Smooth muscle cell (in vitro differentiated cells): ENCODE data around the gene NFIA. TPM values are rescaled to one million over a fixed set of nuclear protein-coding genes. Genes with fewer than 3 reads are reported as not detected.

Source experiments
- DNase-seq: peaks from one replicate; lab custom pipeline; 2025; ENCODE audit not compliant: unreplicated experiment; lab: John Stamatoyannopoulos, UW
- H2AFZ ChIP-seq: fragments of 200-600 bp; sonication (generic); 2 replicates; pipeline ENCODE4 v1.6.0; 2016; ENCODE audit warnings: antibody characterized with exemption, low read depth, mild to moderate bottlenecking
- H3F3A ChIP-seq: fragments of 200-600 bp; sonication (generic); 2 replicates; pipeline ENCODE4 v1.6.0; 2017; ENCODE audit warnings: antibody characterized with exemption, low read depth
- H3K27ac ChIP-seq: fragments of 200-600 bp; sonication (generic); 2 replicates; pipeline ENCODE4 v1.5.1; 2016; ENCODE audit warnings: low read depth, mild to moderate bottlenecking
- H3K27me3 ChIP-seq: fragments of 200-600 bp; sonication (generic); 2 replicates; pipeline ENCODE4 v1.6.1; 2016; ENCODE audit warnings: low read depth, mild to moderate bottlenecking
- H3K36me3 ChIP-seq: fragments of 200-600 bp; sonication (generic); 2 replicates; pipeline ENCODE4 v1.5.1; 2016; ENCODE audit warnings: low read depth
- H3K4me1 ChIP-seq: fragments of 200-600 bp; sonication (generic); 2 replicates; pipeline ENCODE4 v1.5.1; 2016; ENCODE audit warnings: low read depth
- H3K4me2 ChIP-seq: fragments of 200-600 bp; sonication (generic); 2 replicates; pipeline ENCODE4 v1.6.0; 2016; ENCODE audit warnings: mild to moderate bottlenecking
- H3K4me3 ChIP-seq: fragments of 200-600 bp; sonication (generic); 2 replicates; pipeline ENCODE4 v1.5.1; 2016; ENCODE audit warnings: mild to moderate bottlenecking
- H3K79me2 ChIP-seq: fragments of 200-600 bp; sonication (generic); 2 replicates; pipeline ENCODE4 v1.6.0; 2016; ENCODE audit warnings: low read depth, mild to moderate bottlenecking
- H3K9ac ChIP-seq: fragments of 200-600 bp; sonication (generic); 2 replicates; pipeline ENCODE4 v1.6.0; 2016; ENCODE audit warnings: low read depth
- H3K9me3 ChIP-seq: fragments of 200-600 bp; sonication (generic); replicated peaks from 2 replicates; pipeline ENCODE4 v1.5.1; 2016; ENCODE audit warnings: low read depth
- H4K20me1 ChIP-seq: fragments of 200-600 bp; sonication (generic); 2 replicates; pipeline ENCODE4 v1.6.0; 2016; ENCODE audit warnings: low read depth
- CTCF ChIP-seq: fragments of 200-600 bp; sonication (generic); IDR thresholded peaks from 2 replicates; pipeline ENCODE4 v1.5.1; 2017; ENCODE audit warnings: borderline replicate concordance, mild to moderate bottlenecking, antibody characterized with exemption; ENCODE audit not compliant: insufficient read depth, poor library complexity, severe bottlenecking
- WGBS: methylation state at CpG from one replicate; pipeline ENCODE4 v1.1.7; 2016; ENCODE audit warnings: low lambda C conversion rate; 5-methylcytosine and 5-hydroxymethylcytosine counted together
- polyA plus RNA-seq: library from polyadenylated mRNA; unstranded; fragments of >200 nt; fragmentation: Nextera tagmentation; extraction: Ambion mirVana; gene quantifications from 2 replicates; pipeline ENCODE4 v1.2.1, GENCODE V29; 2016
- total RNA-seq: library from RNA; depleted of rRNA; stranded (reverse); fragments of >200 nt; gene quantifications from 2 replicates; pipeline ENCODE4 v1.2.3, GENCODE V29; 2014

Gene NFIA
- total and polyA plus RNA-seq, 2 experiments from 2014 or later, result 5.0 to 6.2 TPM

DNA sequence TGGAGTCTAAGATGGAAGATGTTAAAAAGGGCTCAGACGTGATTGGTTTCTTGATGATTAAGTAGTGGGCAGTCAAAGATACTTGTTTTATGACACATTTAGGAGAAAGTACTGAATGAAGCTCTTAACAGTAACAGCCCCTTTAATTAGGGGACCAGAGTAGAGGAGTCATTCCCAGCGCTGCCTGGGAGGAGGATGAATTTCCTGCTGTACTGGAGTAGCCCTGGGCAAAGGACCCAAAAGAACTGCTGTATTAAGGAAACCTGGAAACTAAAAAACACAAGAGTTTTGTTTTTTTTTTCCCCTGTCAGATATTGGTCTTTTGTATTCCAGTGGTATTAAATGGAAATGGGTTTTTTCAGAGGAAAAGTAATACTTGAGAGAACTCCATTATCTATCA, 126.5 kb downstream of the NFIA start:
- H3K27me3 ChIP-seq, result no peaks in the 10 kb centered on the region
- no peak overlapping the region for H3K4me3 ChIP-seq
- no peak overlapping the region for H3K9ac ChIP-seq
- no peaks in the 10 kb centered on the region for H3K9me3 ChIP-seq
- TF ChIP-seq CTCF, result no peak
- H4K20me1 ChIP-seq, result no peaks in the 10 kb centered on the region
- no peaks in the 10 kb centered on the region for H3F3A ChIP-seq
- no peak overlapping the region for H2AFZ ChIP-seq
- no peak overlapping the region for H3K27ac ChIP-seq
- H3K79me2 ChIP-seq, result no peaks in the 10 kb centered on the region
- no peaks in the 10 kb centered on the region for H3K4me1 ChIP-seq
- 46% methylated on average over 2 of the region's 2 CpGs for WGBS
- no peak for DNase-seq
- no peak overlapping the region for H3K4me2 ChIP-seq
- H3K36me3 ChIP-seq, result no peaks in the 10 kb centered on the region

GRCh38 chr1:61210435-61211154, 128.2 kb downstream of the NFIA start:
- no peaks in the 10 kb centered on the region for H4K20me1 ChIP-seq
- DNase-seq, result no peak
- H3K27me3 ChIP-seq, result no peaks in the 10 kb centered on the region
- H3K4me2 ChIP-seq, result no peak overlapping the region
- no peaks in the 10 kb centered on the region for H3F3A ChIP-seq
- H3K79me2 ChIP-seq, result no peaks in the 10 kb centered on the region
- WGBS, result 94% methylated on average over 3 of the region's 3 CpGs
- H3K36me3 ChIP-seq, result no peaks in the 10 kb centered on the region
- no peak overlapping the region for H3K27ac ChIP-seq
- TF ChIP-seq CTCF, result no peak
- no peak overlapping the region for H3K4me3 ChIP-seq
- no peak overlapping the region for H3K9ac ChIP-seq
- H3K9me3 ChIP-seq, result no peaks in the 10 kb centered on the region
- no peaks in the 10 kb centered on the region for H3K4me1 ChIP-seq
- H2AFZ ChIP-seq, result no peak overlapping the region

DNA sequence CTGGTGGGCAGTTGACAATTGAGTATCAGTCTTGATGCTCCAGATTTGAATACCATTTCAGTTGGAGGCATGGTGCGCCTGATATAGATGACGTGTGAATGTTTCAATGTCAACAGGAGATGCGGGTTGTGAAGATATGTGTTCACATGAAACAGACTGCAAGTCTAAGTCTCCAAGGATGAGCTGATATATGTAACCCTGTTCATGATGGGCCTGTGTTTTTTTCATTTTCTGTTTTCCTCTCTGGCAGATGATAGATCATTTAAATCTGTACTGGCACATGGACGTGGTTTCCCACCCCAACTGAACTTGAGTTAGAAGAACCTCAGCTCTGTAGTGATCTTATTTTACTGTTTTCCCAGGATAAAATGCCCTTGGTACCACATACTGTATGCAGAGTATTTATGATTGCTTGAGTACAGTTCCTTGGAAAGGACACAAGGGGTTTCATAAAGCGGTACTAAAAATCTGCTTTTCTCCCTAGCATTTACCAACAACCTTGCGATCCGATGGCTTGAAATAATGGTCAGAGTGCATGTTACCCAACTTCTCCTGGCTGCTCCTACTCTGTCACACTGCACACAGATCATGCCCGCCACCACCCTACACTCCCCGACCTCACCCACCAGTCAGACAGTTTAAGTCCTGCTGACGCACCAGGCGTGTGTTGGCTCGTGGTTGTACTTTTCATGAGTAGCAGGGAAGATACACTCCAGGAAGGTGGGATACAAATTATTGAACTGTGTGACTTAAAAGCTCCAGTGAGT, 131.1 kb downstream of the NFIA start:
- H3K79me2 ChIP-seq, result no peaks in the 10 kb centered on the region
- H3K4me1 ChIP-seq, result no peaks in the 10 kb centered on the region
- H2AFZ ChIP-seq, result no peak overlapping the region
- TF ChIP-seq CTCF, result no peak
- H3K36me3 ChIP-seq, result no peaks in the 10 kb centered on the region
- 96% methylated on average over 12 of the region's 12 CpGs for WGBS
- H4K20me1 ChIP-seq, result no peaks in the 10 kb centered on the region
- H3K9me3 ChIP-seq, result no peaks in the 10 kb centered on the region
- H3F3A ChIP-seq, result no peaks in the 10 kb centered on the region
- H3K27me3 ChIP-seq, result no peaks in the 10 kb centered on the region
- H3K4me3 ChIP-seq, result no peak overlapping the region
- H3K9ac ChIP-seq, result no peak overlapping the region
- no peak overlapping the region for H3K27ac ChIP-seq
- no peak for DNase-seq
- no peak overlapping the region for H3K4me2 ChIP-seq
